ENCODE data around the gene ATG16L2. TPM values are rescaled to one million over a fixed set of nuclear protein-coding genes. Genes with fewer than 3 reads are reported as not detected.

Gene ATG16L2
- total RNA-seq, 1 experiment from 2014 or later = 17.3 TPM

DNA sequence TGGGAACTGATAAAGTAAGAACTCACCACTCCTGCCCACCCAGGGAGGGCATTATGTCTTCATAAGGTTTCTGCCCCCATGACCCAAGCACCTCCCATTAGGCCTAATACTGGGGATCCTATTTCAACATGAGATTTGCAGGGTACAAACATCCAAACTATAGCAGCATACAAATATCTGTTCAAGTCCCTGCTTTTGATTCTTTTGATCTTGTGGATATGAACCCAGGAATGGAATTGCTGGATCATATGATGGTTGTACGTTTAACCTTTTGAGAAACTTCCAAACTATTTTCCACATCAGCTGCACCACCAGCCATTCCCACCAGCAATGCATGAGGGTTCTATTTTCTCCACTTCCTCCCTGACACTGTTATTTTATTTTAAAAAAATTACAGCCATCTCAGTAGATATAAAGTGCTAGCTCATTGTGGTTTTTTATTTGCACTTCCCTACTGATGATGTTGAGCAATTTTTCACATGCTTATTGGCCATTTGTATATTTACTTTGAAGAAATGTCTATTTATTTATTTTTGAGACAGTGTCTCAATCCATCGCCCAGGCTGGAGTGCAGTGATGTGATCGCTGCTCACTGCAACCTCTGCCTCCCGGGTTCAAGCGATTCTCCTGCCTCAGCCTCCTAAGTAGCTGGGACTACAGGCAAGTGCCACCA lies 7.1 kb upstream of the ATG16L2 start:
- Mint-ChIP-seq H3K27ac (no peak overlapping the region), H3K4me3 (no peak overlapping the region), H3K9me3 (no peaks in the 10 kb centered on the region), H3K4me1 (peaks cover 2 to 4% of the 10 kb centered on the region in 2 experiments; a peak in 2 of 4 replicates), H3K36me3 (ENCODE audit: insufficient read depth in 1 of 3, low read depth in 3 of 3) (peaks cover 0 to 22% (median 17%) of the 10 kb centered on the region in 3 experiments), H3K27me3 (ENCODE audit: low read depth) (no peaks in the 10 kb centered on the region; the same call in 1 of the 2 replicates)
- H2BK20ac ChIP-seq (ENCODE audit: low read depth, low read length, poor library complexity, severe bottlenecking) = no peak overlapping the region
- H3K27me3 ChIP-seq (ENCODE audit: insufficient read depth, low read length) = no peaks in the 10 kb centered on the region
- H3K27ac ChIP-seq (ENCODE audit: insufficient read length, low read depth, low read length) = no peak overlapping the region
- H4K8ac ChIP-seq (replicated peaks; ENCODE audit: insufficient read length, low read depth, low read length) = no peak overlapping the region
- no peak for DNase-seq
- H3K56ac ChIP-seq (ENCODE audit: insufficient read length, low read depth, low read length) = no peak overlapping the region
- H4K91ac ChIP-seq (ENCODE audit: insufficient read length, low read depth, low read length) = no peak overlapping the region
- no peaks in the 10 kb centered on the region for H3K79me1 ChIP-seq (ENCODE audit: insufficient read depth, low read depth, low read length, poor library complexity, severe bottlenecking)
- H3K14ac ChIP-seq (ENCODE audit: insufficient read depth, low read length) = no peak overlapping the region
- H3K23ac ChIP-seq (ENCODE audit: insufficient read length, low read depth, low read length) = no peak overlapping the region
- no peaks in the 10 kb centered on the region for H3K9me3 ChIP-seq (ENCODE audit: control insufficient read depth, low read depth, low read length)
- H2BK15ac ChIP-seq (ENCODE audit: low read depth, low read length) = no peak overlapping the region
- no peak overlapping the region for H3K4ac ChIP-seq (ENCODE audit: low read depth, low read length)
- H2BK120ac ChIP-seq (ENCODE audit: low read depth, low read length, poor library complexity, severe bottlenecking) = no peak overlapping the region
- H4K20me1 ChIP-seq (ENCODE audit: control insufficient read depth, insufficient read depth, insufficient read length) = no peaks in the 10 kb centered on the region
- no peak overlapping the region for H3K18ac ChIP-seq (ENCODE audit: insufficient read length, low read depth, low read length)
- H2BK5ac ChIP-seq (ENCODE audit: insufficient read length, low read length) = no peak overlapping the region
- no peaks in the 10 kb centered on the region for H3K23me2 ChIP-seq (ENCODE audit: insufficient read length, low read depth, low read length, poor library complexity, severe bottlenecking)
- H2AK5ac ChIP-seq (ENCODE audit: insufficient read length, low read length) = no peak overlapping the region
- no peaks in the 10 kb centered on the region for H3K79me2 ChIP-seq (ENCODE audit: insufficient read depth, low read length)
- no peak overlapping the region for H2AFZ ChIP-seq (ENCODE audit: low read length)
- no CpG with 5 or more reads among the region's 5 CpGs for WGBS (ENCODE audit: extremely low coverage, insufficient read length, low lambda C conversion rate)
- no peak overlapping the region for H4K5ac ChIP-seq (ENCODE audit: insufficient read length, low read depth, low read length)
- no peaks in the 10 kb centered on the region for H3K4me1 ChIP-seq (ENCODE audit: insufficient read depth, low read length)
- no peak overlapping the region for H2BK12ac ChIP-seq (ENCODE audit: insufficient read length, low read depth, low read length)
- TF ChIP-seq, protein P1, sequence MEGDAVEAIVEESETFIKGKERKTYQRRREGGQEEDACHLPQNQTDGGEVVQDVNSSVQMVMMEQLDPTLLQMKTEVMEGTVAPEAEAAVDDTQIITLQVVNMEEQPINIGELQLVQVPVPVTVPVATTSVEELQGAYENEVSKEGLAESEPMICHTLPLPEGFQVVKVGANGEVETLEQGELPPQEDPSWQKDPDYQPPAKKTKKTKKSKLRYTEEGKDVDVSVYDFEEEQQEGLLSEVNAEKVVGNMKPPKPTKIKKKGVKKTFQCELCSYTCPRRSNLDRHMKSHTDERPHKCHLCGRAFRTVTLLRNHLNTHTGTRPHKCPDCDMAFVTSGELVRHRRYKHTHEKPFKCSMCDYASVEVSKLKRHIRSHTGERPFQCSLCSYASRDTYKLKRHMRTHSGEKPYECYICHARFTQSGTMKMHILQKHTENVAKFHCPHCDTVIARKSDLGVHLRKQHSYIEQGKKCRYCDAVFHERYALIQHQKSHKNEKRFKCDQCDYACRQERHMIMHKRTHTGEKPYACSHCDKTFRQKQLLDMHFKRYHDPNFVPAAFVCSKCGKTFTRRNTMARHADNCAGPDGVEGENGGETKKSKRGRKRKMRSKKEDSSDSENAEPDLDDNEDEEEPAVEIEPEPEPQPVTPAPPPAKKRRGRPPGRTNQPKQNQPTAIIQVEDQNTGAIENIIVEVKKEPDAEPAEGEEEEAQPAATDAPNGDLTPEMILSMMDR (conservative IDR thresholded peaks at IDR 0.05) = no peak
- no peak overlapping the region for H3K9ac ChIP-seq (ENCODE audit: extremely low read depth, insufficient read length, low read length)
- H3T11ph ChIP-seq (ENCODE audit: low read length) = no peak overlapping the region
- H3K4me2 ChIP-seq (ENCODE audit: insufficient read depth, insufficient read length, low read length) = no peak overlapping the region
